Measurements from ENCODE around the gene PREX1.
"Not testable (repeated sequence)": the region's sequence is repeated elsewhere in the genome, so short reads cannot be mapped to it uniquely, and the experiment has no call there.

Gene PREX1

GRCh38 chr20:48846516-48847492, 19.0 kb upstream of the PREX1 start:
- DNase-seq = peak; percentile 79

GRCh38 chr20:48845721-48846306, 18.0 kb upstream of the PREX1 start:
- no peak for DNase-seq

- no peak for DNase-seq
Measured at GRCh38 chr20:48844996-48845395, 17.2 kb upstream of the PREX1 start.

GRCh38 chr20:48843896-48844295, 16.1 kb upstream of the PREX1 start:
- not testable (repeated sequence) for DNase-seq

GRCh38 chr20:48843057-48843806, 15.4 kb upstream of the PREX1 start:
- DNase-seq = no peak

- no peak for DNase-seq
Measured at GRCh38 chr20:48841875-48842529, 14.2 kb upstream of the PREX1 start.

- no peak for DNase-seq
Measured at GRCh38 chr20:48841196-48841874, 13.5 kb upstream of the PREX1 start.

- no peak for DNase-seq
Measured at GRCh38 chr20:48839154-48839917, 11.5 kb upstream of the PREX1 start.

GRCh38 chr20:48837014-48837413, 9.2 kb upstream of the PREX1 start:
- no peak for DNase-seq

- no peak for DNase-seq
Measured at GRCh38 chr20:48835390-48835789, 7.6 kb upstream of the PREX1 start.

GRCh38 chr20:48834278-48834677, 6.5 kb upstream of the PREX1 start:
- no peak for DNase-seq

- DNase-seq = no peak
Measured at GRCh38 chr20:48832405-48832730, 4.6 kb upstream of the PREX1 start.

- DNase-seq = no peak
Measured at GRCh38 chr20:48831718-48832404, 4.1 kb upstream of the PREX1 start.

- DNase-seq = no peak
Measured at GRCh38 chr20:48830826-48831318, 3.1 kb upstream of the PREX1 start.

GRCh38 chr20:48829940-48830339, 2.1 kb upstream of the PREX1 start:
- no peak for DNase-seq

- DNase-seq = no peak
Measured at GRCh38 chr20:48828734-48829460, 1.1 kb upstream of the PREX1 start.

GRCh38 chr20:48826883-48827771, 672 bp downstream of the PREX1 start:
- DNase-seq = peak; percentile 76

- not testable (repeated sequence) for DNase-seq
Measured at GRCh38 chr20:48826480-48826879, 1.3 kb downstream of the PREX1 start.

GRCh38 chr20:48826069-48826468, 1.7 kb downstream of the PREX1 start:
- DNase-seq = no peak
